T1000 (cell line): ENCODE measurements around the gene CACNA1D.

ENCODE experiments used
- DNase-seq: peaks from one replicate; lab custom pipeline; 2025; ENCODE audit warnings: mixed read lengths; lab: John Stamatoyannopoulos, UW

The CACNA1D gene

DNA sequence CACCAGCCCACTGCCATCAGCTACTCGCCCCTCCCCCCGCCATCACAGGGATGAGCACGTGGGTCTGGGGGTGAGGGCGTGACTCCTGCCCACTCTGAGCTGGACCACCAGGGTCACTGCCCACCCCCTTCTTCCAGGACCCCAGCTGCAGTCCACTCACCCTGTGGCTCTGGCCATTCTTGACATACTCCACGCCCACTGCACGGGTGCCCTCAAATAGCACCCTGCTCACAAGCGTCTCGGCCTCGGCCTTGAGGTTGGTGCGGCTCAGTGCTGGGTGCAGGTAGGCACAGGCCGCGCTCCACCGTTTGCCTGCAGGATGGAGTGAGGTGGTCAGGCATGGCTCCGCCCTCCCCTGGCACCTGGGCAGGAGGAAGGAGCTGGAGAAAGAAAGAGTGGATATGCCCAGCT lies 327.9 kb downstream of the CACNA1D start:
- no peak for DNase-seq

DNA sequence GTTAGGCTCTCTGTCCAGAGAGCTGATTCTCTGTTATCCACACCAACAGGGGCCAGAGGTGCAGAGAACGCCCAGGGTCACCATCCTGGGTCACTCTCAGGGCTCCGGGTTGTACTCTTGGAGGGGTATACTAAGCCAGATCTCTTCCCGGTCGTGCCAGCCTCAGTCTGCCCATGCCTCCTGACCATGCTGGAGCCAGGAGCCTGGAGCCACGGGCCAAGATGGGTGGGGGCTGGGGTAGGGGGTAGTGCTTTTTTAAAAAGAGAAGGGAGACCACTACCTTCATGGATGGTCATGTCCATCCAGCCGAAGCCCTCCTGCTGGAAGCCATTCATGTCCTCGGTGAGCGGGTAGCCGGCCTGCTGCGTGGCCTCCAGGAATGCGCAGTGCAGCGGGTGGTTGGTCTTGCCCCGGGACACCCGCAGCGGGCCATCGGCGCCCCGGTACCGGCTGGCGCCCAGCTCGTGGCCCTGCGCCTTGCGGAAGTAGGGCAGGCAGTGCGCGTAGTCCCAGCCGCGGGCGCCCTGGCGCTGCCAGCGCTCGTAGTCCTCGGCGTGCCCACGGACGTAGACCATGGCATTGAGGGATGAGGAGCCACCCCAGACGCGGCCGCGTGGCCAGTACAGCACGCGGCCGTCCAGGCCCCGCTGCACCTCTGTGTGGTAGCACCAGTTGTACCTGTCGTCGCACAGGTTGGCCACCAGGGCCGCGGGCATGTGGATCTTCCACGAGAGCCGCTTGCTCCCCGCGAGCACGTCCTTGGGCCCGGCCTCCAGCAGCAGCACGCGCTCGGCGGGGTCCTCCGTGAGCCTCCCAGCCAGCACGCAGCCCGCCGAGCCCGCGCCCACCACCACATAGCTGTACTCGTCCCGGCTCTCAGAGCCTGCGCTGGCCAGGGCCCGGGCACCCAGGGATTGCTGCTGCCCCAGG lies 328.9 kb downstream of the CACNA1D start:
- no peak for DNase-seq

DNA sequence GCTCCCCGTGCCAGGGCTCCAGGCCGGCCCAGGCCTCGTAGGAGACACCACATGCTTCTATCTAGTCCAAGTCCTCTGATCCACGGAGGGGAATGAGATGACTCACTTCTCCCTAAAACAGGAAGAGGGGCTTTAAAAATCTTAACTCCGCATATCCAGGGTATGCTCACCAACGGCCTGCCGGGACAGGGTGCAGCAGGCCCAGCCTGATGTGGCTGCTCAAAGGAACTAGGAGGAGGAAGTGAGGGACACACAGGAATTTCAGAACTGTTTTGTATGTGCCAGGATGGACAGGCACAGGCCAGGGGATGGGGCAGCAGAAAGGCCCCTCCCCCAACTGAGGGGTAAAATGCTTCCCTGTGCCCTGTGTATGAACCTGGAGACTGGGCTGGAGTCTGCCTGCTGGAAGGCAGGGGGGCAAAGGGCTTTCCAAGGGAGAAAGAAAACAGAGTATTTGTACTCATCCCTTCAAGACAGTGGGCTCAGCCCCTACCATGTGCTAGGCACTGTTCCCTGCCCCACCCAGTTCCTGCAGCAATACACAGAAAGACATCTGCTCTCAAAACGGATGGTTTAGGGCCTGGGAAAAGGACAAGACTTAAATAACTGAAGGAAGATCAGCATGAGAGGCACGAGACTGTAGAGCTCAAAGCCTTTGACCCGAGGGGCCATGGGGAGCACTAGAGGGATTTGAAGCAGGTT lies 329.7 kb downstream of the CACNA1D start:
- DNase-seq, result no peak

DNA sequence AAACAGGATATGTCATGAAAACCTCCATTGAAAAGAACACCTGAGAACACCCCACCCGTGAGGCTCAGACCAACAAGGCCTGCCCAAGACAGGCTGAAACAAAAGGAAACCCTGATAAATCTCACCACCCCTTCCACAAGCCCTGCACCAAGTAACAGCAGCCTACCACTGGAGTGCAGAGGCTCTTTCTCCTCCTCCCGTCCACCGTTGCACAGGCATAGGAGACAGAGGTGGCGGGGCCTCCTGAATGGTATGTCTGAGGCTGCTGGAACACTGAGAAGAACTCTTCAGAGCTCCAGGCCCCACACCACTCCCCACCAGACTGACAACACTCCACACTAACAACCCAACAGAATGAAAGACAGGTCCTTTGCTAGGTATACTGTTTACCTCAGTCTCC lies 330.4 kb downstream of the CACNA1D start:
- DNase-seq, result no peak

DNA sequence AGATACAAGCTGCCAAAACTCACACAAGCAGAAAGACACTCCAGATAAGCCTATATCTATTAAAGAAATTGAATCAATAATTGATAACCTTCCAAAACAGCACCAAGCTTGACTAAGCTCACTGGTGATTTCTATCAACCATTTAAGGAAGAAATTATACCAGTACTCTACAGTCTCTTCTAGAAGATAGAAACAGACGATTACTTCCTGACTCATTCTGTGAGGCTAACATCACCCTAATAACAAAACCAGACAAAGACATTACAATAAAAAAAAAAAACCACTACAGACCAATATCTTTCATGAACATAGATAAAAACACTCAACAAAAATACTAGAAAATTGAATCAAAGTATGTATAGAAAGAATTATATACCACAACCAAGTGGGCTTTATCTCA lies 331.6 kb downstream of the CACNA1D start:
- no peak for DNase-seq

DNA sequence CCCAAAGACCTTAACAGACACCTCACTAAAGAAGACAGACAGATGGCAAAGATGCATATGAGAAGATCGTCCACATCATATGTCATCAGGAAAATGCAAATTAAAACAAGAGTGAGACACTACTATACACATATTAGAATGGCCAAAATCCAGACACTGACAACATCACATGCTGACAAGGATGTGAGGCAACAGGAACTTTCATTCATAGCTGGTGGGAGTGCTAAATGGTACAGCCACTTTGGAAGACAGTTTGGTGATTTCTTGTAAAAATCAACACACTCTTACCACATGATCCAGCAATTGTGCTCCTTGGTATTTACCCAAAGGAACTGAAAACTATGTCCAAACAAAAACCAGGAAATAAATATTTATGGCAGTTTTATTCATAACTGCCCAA lies 334.2 kb downstream of the CACNA1D start:
- DNase-seq, result no peak

DNA sequence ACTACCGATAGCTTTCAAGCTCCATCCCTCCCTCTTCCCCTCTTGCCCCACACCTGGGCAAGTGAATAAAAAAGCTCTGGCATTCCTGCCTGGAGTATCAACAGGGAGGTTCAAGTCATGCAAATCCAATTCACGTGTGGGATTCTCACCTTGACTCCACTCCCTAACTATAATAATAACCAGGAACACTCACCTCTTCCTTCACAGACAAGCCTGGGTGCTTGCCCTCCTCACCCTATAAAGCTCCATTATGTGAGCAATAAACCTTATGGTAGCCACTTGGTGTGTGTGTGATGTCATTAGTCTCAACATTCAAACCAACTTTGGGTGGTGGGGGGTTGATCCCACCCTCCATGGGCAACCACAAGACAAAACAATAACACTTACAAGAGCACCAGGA lies 335.2 kb downstream of the CACNA1D start:
- no peak for DNase-seq

DNA sequence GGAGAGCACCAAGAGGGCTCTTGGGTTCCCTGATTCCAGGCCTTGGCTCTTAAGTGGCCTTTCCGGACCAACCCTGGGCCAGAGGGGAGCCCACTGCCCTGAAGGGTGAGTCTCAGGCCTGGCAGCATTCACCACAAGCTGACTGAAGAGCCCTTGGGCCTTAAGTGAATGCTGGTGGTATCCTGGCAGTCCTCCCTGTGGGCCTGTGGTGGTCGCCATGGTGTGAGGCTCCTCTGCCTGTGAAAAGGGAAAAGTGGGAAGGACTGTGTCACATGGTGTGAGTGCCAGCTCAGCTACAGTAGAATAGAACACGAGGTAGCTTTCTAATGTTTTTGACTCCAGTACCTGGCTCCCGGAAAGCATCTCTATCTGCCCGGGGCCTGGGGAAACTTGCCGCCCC lies 336.5 kb downstream of the CACNA1D start:
- DNase-seq, result no peak

DNA sequence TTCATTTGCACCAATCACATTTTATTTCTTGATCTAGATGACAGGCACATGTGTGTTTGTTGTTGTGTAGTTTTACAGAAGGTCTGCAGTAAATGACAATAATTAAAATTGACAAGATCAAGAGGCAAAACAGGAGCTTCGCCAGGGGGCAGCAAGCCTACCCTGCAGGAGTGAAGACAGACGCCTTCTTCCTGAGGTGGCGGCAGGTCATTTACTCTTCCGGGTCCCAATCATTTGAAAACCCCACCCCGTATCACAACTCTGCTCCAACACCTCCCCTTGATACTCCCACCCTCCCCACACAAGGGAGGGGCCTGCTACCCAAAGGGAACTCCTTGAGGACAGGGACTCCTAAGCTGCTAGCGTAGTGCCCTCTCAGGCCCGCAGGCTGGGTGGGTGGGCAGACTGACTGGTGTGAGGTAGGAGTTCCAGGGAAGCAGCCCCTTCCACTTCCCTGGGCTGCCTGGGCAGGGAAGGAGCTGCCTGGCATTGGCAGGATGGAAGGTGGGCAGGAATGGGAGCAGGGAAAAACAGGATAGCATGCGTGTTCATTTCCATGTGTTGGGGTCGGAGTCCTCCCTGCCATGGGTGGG lies 338.7 kb downstream of the CACNA1D start:
- no peak for DNase-seq

DNA sequence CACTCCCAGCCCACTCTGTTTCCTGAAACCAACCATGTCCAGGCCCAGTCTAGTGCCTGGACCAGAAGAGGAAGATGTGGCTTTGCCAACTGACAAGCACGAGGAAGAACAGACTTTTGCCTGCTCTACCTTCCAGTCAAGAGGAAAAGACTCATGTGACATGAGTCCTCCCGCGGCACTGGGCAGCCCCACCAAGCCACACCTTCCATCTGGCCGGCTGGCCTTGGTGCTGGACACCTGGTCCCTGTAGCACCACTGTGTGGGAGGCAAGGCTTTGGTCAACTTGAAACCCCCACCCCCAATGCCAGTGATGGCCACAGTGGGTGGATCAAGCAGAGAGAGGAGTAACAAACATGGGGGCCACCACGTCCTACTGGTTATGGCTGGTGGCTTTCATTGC lies 339.3 kb downstream of the CACNA1D start:
- no peak for DNase-seq

DNA sequence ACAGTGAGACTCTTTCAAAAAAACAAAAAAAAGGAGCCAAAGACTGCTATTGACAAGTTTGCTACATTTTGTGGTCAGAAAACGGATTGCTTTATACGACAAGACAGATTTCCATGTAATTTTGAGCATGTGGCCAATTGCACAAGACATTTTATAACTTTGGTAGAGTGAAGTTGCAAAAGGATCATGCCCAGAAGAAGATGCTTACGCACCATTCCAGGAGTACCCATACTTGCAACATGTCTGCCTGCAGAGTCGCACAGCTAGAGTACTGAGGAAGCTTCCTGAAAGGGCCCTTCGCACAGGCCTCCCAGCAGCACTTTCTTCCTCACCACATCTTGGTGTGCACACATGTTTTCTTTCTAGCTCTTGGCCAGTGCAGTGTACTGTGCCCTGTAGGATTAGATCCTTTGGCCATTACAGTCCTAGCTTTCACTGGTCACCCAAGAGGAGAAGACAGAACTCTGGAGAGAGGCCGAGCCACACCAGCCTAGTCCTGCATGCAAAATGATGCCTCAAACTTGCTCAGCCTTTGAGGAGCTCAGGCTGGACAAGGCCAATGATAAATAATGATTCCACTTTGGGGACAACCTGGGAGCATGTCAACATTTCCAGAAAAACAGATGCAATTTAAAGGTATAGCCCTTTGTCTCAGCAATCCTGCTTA lies 340.2 kb downstream of the CACNA1D start:
- no peak for DNase-seq

DNA sequence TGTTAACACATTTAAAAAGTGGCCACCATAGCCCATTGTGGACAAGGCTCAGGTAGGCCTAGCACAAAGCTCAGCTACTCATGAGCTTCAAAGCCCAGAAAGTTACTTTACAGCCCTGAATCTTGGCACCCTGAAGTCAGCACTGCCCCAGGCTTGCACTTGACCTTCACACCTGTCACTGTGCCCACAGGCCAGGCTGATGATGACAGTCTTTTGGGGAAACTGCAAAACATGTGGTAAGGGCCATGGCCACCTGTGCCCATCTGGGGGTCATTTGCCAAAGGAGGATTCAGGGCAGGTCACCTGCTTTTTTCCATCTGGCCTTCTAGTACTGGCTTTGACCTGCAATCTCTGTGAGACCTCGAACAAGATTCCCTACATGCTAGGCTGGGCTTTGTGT lies 340.8 kb downstream of the CACNA1D start:
- no peak for DNase-seq

DNA sequence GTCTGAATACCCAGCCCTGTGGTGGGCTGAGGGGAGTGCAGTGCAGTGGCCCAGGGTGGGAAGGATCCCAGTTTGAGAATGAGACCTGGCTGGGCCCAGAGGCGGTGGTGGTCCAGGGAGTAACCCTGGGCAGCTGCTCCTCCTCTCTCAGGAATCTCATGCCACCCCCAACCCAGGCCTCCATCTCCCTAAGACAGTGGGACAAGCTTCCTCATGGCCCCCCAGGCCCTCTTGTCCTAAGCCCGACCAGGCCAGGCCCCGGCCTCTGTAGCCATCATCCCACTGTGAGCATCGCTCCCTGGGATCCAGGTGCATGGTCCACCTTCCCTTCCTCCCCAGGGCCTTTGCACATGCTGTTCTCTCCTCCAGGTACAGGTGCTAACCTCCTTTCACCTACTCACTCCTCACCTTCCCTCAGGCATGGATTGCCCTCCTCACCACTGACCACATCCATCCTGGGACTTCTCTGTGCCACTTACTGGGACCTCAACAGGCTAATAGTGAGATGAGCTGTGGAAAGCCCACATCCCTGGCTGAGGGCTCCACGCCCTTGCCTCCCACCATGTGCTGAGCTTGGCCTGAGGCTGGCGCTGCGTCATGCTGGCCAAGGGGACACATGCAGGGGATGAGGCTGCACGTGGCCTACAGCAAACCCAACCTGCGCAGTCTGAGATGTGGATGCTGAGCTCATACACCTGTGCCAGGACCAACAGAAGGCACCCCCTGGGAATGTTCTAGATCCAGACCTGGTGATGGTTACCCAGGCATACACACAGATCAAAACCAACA lies 341.9 kb downstream of the CACNA1D start:
- no peak for DNase-seq

DNA sequence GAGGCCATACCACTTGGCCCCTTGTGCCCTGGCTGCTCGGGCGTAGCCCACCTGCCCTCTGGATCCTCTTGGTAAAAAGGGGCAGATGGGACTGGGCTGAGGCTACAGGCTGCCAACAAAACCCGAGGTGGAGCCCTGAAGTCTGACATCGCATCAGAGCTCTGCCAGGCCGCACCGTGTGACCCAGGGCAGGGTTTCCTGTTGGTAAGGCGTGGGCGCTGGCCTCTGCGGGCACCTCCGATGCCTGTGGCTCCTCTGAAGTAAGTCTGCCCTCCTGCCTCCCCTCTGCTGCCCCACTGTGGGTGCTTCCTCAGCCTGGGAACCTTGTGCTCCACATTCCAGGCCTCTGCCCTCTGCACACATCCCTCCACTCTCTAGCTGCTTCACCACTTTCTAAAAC lies 342.9 kb downstream of the CACNA1D start:
- DNase-seq, result no peak

DNA sequence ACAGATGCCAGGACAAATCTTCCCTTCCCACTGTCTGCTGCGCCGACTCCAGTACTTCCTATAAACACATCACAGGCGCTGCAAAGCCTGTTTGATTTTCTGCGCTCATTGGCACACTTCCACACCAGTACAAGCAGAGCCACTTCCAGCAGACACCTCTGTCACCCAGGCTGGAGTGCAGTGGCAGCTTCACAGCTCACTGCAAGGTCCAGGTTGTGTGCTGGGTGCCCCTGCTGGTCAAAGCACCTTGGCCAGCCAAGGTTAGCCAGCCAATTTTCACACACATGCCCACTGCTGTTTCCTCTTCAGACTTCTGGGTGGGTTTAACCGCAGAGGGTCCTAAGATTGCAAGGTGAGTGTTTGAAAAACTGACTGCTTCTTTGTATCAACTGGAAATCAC lies 346.9 kb downstream of the CACNA1D start:
- no peak for DNase-seq

DNA sequence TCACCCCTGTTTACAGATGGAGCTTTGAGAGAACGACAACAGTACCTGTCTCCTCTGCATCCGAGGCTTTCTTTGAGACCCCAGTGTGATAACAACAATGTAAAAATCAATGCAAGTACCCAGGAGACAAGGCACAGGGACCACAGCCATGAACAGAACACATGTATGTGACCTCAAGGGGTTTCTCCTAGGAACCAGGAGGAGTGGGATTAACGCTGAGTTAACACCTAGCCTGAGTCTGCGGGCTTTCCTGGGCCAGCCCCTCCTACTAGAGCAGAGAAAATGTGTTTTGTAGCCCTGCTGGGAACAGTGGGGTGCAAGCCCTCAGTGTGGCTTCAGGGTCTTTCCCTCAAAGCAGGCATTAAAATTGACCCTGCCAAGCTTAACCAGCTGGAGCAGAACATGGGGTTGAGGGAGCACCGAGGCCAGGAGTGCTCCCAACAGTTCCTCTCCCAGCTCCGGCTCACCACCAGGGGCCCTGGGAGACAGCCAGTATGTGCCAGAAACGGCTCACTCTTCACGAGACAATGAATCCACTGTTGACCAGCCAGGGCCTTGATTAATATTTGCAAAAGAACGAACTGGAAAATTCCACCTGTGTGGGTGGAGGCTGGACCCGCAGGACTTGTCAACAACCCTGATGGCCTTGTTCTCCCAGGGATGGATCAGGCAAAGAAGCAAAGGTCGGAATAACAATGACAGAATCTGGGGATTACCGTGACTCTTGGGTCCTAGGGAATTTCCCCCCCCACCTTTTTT lies 348.2 kb downstream of the CACNA1D start:
- no peak for DNase-seq

DNA sequence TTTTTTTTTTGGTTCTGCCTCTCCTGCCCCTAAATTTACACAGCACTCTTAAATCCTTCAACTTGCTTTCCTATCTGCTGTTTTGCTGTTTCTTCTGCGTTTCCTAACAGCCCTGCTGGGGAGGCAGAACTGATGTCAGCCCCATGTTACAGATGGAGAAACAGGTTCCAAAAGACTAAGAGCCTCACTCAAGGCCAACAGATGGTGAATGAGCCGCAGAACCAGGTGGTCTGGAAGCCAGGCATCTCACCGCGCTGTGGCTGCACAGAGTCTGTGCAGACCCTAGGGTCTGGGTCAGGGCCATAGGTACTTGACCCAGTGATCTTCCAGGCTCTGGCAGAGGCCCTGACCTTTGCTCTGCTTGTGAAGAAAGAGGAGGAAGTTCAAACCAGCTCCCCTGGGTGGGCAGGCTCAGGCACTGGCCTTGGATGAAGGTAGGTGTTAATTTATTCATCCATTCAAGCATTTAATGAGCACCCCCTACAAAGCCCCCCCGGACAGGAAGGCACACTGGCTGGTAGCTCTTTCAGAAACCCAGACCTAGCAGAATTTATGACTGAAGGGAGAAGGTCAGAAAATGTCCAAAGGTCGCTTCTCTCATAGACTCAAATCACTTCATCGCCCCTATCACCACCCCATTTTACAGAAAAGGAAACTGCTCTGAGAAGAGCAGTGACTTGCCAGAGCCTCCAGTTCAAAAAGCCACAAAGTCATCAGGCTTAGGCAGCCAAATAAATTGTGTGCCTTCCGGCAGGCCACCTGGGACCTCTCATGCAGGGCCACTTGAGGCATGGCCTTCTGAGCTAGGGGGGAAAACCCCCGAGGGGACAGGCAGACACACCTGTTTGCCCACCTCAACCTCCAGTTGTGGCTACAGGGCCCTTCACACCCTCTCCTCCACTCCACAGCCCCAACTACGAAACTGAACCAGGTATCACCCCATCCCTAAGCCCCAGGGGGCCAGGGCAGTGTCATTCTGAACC lies 349.1 kb downstream of the CACNA1D start:
- DNase-seq, result no peak

DNA sequence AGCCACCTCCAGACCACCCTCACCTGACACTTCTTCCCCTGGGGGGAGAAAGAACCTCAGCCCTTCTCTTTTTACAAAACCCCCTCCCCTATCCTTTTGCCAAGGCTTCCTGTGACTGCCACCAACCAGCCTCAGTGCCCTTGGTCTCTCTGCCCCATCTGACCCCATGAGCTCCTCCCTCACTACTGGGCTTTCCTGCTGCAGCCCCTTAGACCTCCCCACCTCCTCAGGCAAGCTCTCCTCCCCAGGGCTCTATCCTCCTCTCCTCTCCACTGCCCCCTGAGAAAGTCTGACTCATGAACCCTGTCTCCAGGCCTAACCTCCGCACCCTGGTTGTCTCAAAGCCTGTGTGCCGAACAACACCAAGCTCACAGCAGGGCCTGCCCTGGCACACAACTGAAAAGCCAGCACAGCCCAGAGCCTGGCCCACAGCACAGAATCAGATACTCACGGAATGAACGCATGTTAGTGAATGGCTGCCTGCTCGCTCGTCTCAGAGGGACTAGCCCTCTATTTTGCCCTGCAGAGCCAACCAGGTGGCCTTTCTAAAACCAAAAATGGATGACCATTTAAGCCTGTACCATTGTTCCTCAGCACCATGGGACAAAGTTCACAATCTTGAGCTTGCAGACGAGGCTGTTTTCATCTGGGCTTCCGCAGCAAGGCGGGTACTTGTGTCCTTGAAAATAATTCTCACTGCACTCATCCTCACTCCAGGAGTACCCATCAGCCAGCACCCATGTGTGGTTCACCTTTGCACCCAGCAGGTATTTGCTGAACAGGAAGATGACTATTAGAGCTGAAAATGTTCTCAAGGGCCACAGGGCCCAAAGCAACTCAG lies 350.1 kb downstream of the CACNA1D start:
- no peak for DNase-seq
